Cerebellar cortex (tissue), 1 donor: ENCODE results near the gene ZSWIM5.
"Not testable (repeated sequence)": the region's sequence is repeated elsewhere in the genome, so short reads cannot be mapped to it uniquely, and the experiment has no call there.

ENCODE experiments used
- DNase-seq: peaks from one replicate; pipeline ENCODE4 v3.0.0-alpha.2; 2015; ENCODE audit warnings: low spot score

ZSWIM5 gene

GRCh38 chr1:45093334-45093733 is 113.1 kb downstream of the ZSWIM5 start:
- DNase-seq, result no peak

- no peak for DNase-seq
Measured at GRCh38 chr1:45089711-45090110, 116.7 kb downstream of the ZSWIM5 start.

GRCh38 chr1:45084562-45084961 is 121.8 kb downstream of the ZSWIM5 start:
- DNase-seq, result no peak

- no peak for DNase-seq
Measured at GRCh38 chr1:45079533-45079932, 126.9 kb downstream of the ZSWIM5 start.

- DNase-seq, result not testable (repeated sequence)
Measured at GRCh38 chr1:45076959-45077358, 129.4 kb downstream of the ZSWIM5 start.

- no peak for DNase-seq
Measured at GRCh38 chr1:45071567-45071966, 134.8 kb downstream of the ZSWIM5 start.

- no peak for DNase-seq
Measured at GRCh38 chr1:45067806-45068205, 138.6 kb downstream of the ZSWIM5 start.

GRCh38 chr1:45065083-45065482 is 141.3 kb downstream of the ZSWIM5 start:
- no peak for DNase-seq

GRCh38 chr1:45062463-45062862 is 143.9 kb downstream of the ZSWIM5 start:
- DNase-seq, result not testable (repeated sequence)

- no peak for DNase-seq
Measured at GRCh38 chr1:45059829-45060228, 146.6 kb downstream of the ZSWIM5 start.

- no peak for DNase-seq
Measured at GRCh38 chr1:45057542-45057941, 148.9 kb downstream of the ZSWIM5 start.

- DNase-seq, result no peak
Measured at GRCh38 chr1:45051005-45051772, 155.2 kb downstream of the ZSWIM5 start.

GRCh38 chr1:45047032-45047431 is 159.4 kb downstream of the ZSWIM5 start:
- DNase-seq, result no peak

GRCh38 chr1:45044916-45045315 is 161.5 kb downstream of the ZSWIM5 start:
- DNase-seq, result no peak

GRCh38 chr1:45043094-45043493 is 163.3 kb downstream of the ZSWIM5 start:
- no peak for DNase-seq

GRCh38 chr1:45040297-45040696 is 166.1 kb downstream of the ZSWIM5 start:
- DNase-seq, result no peak

GRCh38 chr1:45038661-45039364 is 167.6 kb downstream of the ZSWIM5 start:
- DNase-seq, result no peak

- DNase-seq, result no peak
Measured at GRCh38 chr1:45038240-45038639, 168.2 kb downstream of the ZSWIM5 start.

- DNase-seq, result no peak
Measured at GRCh38 chr1:45037456-45037855, 168.9 kb downstream of the ZSWIM5 start.

- DNase-seq, result peak; percentile 91
Measured at GRCh38 chr1:45035631-45036301, 170.6 kb downstream of the ZSWIM5 start.

- no peak for DNase-seq
Measured at GRCh38 chr1:45033356-45033755, 173.0 kb downstream of the ZSWIM5 start.

- DNase-seq, result no peak
Measured at GRCh38 chr1:45032837-45033236, 173.6 kb downstream of the ZSWIM5 start.

GRCh38 chr1:45026446-45026845 is 180.0 kb downstream of the ZSWIM5 start:
- DNase-seq, result no peak
